SH-SY5Y (cell line): Measurements from ENCODE around the gene F5.

Experiments
- GATA2 ChIP-seq: IDR thresholded peaks from 2 replicates; pipeline ENCODE4 v1.6.1; 2011; ENCODE audit warnings: mild to moderate bottlenecking, low read depth, low read length
- GATA3 ChIP-seq: IDR thresholded peaks from 2 replicates; pipeline ENCODE4 v1.6.1; 2011; ENCODE audit warnings: low read depth, mild to moderate bottlenecking, low read length, moderate library complexity

DNA sequence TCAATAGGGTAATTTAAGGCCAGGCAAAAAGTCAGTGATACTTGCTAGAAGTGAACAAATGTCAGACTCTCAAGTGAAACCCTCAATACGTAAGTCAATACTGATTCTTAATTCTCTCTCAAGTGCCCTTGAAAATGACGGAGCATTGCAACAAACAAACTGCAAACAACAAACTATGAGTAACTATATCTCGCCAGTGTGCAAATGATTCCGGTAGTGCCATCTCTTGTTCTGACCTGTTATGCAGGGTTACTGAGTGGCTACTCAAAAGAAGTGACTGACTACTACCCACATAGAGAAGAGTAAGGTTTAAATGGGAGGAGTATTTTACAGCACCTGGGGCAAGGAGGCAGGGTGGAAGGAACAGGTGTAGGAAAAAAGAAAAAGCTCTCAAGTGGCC, 102.2 kb downstream of the F5 start:
- TF ChIP-seq GATA2 (no peak), GATA3 (no peak)
